Natural killer cell (primary cell): Measurements from ENCODE around the gene FAM3C. TPM values are rescaled to one million over a fixed set of nuclear protein-coding genes. Genes with fewer than 3 reads are reported as not detected.

Experiments used
- ATAC-seq, 3 donors: fragments of 150-1000 bp in 2 of 3; fragments of 200-7000 bp in 1 of 3; cut with Tn5 transposase; 1 replicate in 1 of 3; 2 replicates in 2 of 3; pipeline ENCODE4 v1.10.0; 2021; ENCODE audit warnings: mild to moderate bottlenecking in 2 of 3, moderate library complexity in 2 of 3
- DNase-seq, 2 donors: peaks; one replicate each; pipeline versions ENCODE4 v3.0.0 to v3.0.0-alpha.2; 2013 to 2021; ENCODE audit warnings: mixed read lengths in 1 of 2
- H3K27ac ChIP-seq: one replicate; pipeline ENCODE4 v1.5.1; 2013; ENCODE audit warnings: mild to moderate bottlenecking, low read length
- H3K27me3 ChIP-seq: one replicate; pipeline ENCODE4 v1.6.1; 2013; ENCODE audit warnings: low read length; ENCODE audit not compliant: control insufficient read depth, insufficient read depth
- H3K36me3 ChIP-seq: one replicate; pipeline ENCODE4 v1.6.1; 2013; ENCODE audit warnings: low read length; ENCODE audit not compliant: control insufficient read depth, insufficient read depth
- H3K4me1 ChIP-seq: one replicate; pipeline ENCODE4 v1.6.1; 2013; ENCODE audit warnings: low read length; ENCODE audit not compliant: control insufficient read depth, insufficient read depth
- H3K4me3 ChIP-seq: one replicate; pipeline ENCODE4 v1.5.1; 2013; ENCODE audit warnings: low read length
- H3K9me3 ChIP-seq: one replicate; pipeline ENCODE4 v1.6.1; 2013; ENCODE audit warnings: low read length; ENCODE audit not compliant: control insufficient read depth, insufficient read depth
- H3K27ac Mint-ChIP-seq, 2 donors: one replicate each; pipeline ENCODE4 v1.8.0; 2022; ENCODE audit warnings: mild to moderate bottlenecking in 2 of 2, mixed read lengths in 2 of 2, moderate library complexity in 1 of 2
- H3K27me3 Mint-ChIP-seq, 2 donors: one replicate each; pipeline ENCODE4 v1.8.0; 2022; ENCODE audit warnings: low read depth in 2 of 2, mixed read lengths in 2 of 2
- H3K36me3 Mint-ChIP-seq: one replicate; pipeline ENCODE4 v1.8.0; 2022; ENCODE audit warnings: mixed read lengths
- H3K4me1 Mint-ChIP-seq, 2 donors: one replicate each; pipeline ENCODE4 v1.8.0; 2022; ENCODE audit warnings: mixed read lengths in 2 of 2
- H3K4me3 Mint-ChIP-seq: one replicate; pipeline ENCODE4 v1.8.0; 2022; ENCODE audit warnings: mild to moderate bottlenecking, moderate library complexity, mixed read lengths
- H3K9me3 Mint-ChIP-seq, 2 donors: one replicate each; pipeline ENCODE4 v1.8.0; 2022; ENCODE audit warnings: mixed read lengths in 2 of 2
- CTCF ChIP-seq: fragments of 200-600 bp; IDR thresholded peaks from one replicate; pipeline ENCODE4 v1.8.0; 2022; ENCODE audit warnings: antibody characterized with exemption
- WGBS: methylation state at CpG from one replicate; pipeline ENCODE4 v1.1.7; 2013; ENCODE audit warnings: missing lambda C conversion rate; ENCODE audit not compliant: insufficient coverage; 5-methylcytosine and 5-hydroxymethylcytosine counted together
- intact Hi-C: fragments of 100-400 bp; cut with micrococcal nuclease; formaldehyde crosslinking; loops from one replicate; pipeline ENCODE4 v1.14.2; 2022
- total RNA-seq, 4 donors: library from RNA; stranded (reverse); fragments of 120-200 nt in 1 of 4; gene quantifications; one replicate each; pipeline versions ENCODE4 v1.2.3 to v1.2.4, GENCODE V29; 2013 to 2022

Gene FAM3C
- total RNA-seq, 3 donors from 2014 or later (not counting 1 experiment from before 2014, with no cell fraction given): 24.3 to 42.1 (median 37.0) TPM

GRCh38 chr7:121337398-121337797 is 58.7 kb downstream of the FAM3C start:
- Histone ChIP-seq H3K4me1 (peaks cover 4% of the 10 kb centered on the region), H3K27me3 (peaks cover 17% of the 10 kb centered on the region), H3K36me3 (no peaks in the 10 kb centered on the region), H3K9me3 (no peaks in the 10 kb centered on the region), H3K27ac (no peak overlapping the region), H3K4me3 (no peak overlapping the region)
- ATAC-seq (no peak), DNase-seq (no peak)
- H3K27ac Mint-ChIP-seq: no peak overlapping the region
- intact Hi-C loops: no loop called here
- peaks cover 7 to 14% of the 10 kb centered on the region in 2 donors for H3K4me1 Mint-ChIP-seq
- no peak overlapping the region for H3K4me3 Mint-ChIP-seq
- H3K36me3 Mint-ChIP-seq: peaks cover 7% of the 10 kb centered on the region
- WGBS: 17% methylated on average over 1 of the region's 3 CpGs
- peaks cover 3 to 19% of the 10 kb centered on the region in 2 donors for H3K27me3 Mint-ChIP-seq
- no peaks in the 10 kb centered on the region for H3K9me3 Mint-ChIP-seq
- TF ChIP-seq CTCF: no peak

DNA sequence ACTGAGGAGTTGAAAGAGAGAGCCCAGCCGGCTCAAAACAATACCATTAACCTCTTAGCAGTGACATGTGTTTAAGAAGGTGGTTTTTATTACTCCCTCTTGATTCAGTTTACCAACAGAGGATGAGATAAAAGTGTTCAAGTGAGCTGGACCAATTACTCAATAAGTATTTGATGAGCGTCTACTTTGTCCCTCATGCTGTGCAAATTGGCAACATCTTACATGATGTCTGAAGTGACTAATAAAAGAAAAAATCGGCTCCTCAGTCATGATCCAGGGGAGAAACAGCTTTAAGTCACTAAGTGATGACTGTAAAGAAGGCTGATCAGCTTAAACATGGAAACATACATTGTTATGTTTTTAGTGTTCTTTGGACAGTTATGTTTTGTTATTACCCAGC is 59.5 kb downstream of the FAM3C start:
- H3K4me3 ChIP-seq: no peak overlapping the region
- ATAC-seq: no peak
- H3K27ac Mint-ChIP-seq: no peak overlapping the region
- no peaks in the 10 kb centered on the region for H3K36me3 ChIP-seq
- no peaks in the 10 kb centered on the region for H3K9me3 ChIP-seq
- peaks cover 7 to 14% of the 10 kb centered on the region in 2 donors for H3K4me1 Mint-ChIP-seq
- H3K27ac ChIP-seq: no peak overlapping the region
- no peak for TF ChIP-seq CTCF
- DNase-seq: no peak
- H3K4me3 Mint-ChIP-seq: no peak overlapping the region
- intact Hi-C loops: no loop called here
- H3K27me3 ChIP-seq: peaks cover 25% of the 10 kb centered on the region
- H3K9me3 Mint-ChIP-seq: no peaks in the 10 kb centered on the region
- peaks cover 4% of the 10 kb centered on the region for H3K4me1 ChIP-seq
- no peaks in the 10 kb centered on the region for H3K36me3 Mint-ChIP-seq
- peaks cover 5 to 22% of the 10 kb centered on the region in 2 donors for H3K27me3 Mint-ChIP-seq
- 82% methylated on average over 2 of the region's 3 CpGs for WGBS

GRCh38 chr7:121334875-121335648 is 61.0 kb downstream of the FAM3C start:
- Histone ChIP-seq H3K4me1 (peaks cover 10% of the 10 kb centered on the region), H3K27ac (no peak overlapping the region), H3K27me3 (peaks cover 36% of the 10 kb centered on the region), H3K4me3 (no peak overlapping the region), H3K9me3 (no peaks in the 10 kb centered on the region), H3K36me3 (no peaks in the 10 kb centered on the region)
- intact Hi-C loops: no loop called here
- H3K36me3 Mint-ChIP-seq: no peaks in the 10 kb centered on the region
- ATAC-seq (no peak), DNase-seq (no peak)
- 85% methylated on average over 6 of the region's 10 CpGs for WGBS
- peaks cover 14 to 34% of the 10 kb centered on the region in 2 donors for H3K27me3 Mint-ChIP-seq
- peaks cover 13 to 19% of the 10 kb centered on the region in 2 donors for H3K4me1 Mint-ChIP-seq
- no peaks in the 10 kb centered on the region for H3K9me3 Mint-ChIP-seq
- H3K27ac Mint-ChIP-seq: no peak overlapping the region
- no peak overlapping the region for H3K4me3 Mint-ChIP-seq
- TF ChIP-seq CTCF: no peak
